ENCODE results near the gene CCDC92.

Gene CCDC92

GRCh38 chr12:123886931-123887582 is 85.6 kb downstream of the CCDC92 start:
- DNase-seq, result no peak

GRCh38 chr12:123886258-123886657 is 86.4 kb downstream of the CCDC92 start:
- DNase-seq, result no peak
